Measurements from ENCODE around the gene SKOR2. TPM values are rescaled to one million over a fixed set of nuclear protein-coding genes. Genes with fewer than 3 reads are reported as not detected.

SKOR2 gene
- total RNA-seq, 1 donor from 2014 or later: not detected

- no peak for DNase-seq (ENCODE audit: low spot score, unreplicated experiment)
- no peak overlapping the region for H3K4me3 Mint-ChIP-seq (ENCODE audit: low read depth)
- TF ChIP-seq, protein P1, sequence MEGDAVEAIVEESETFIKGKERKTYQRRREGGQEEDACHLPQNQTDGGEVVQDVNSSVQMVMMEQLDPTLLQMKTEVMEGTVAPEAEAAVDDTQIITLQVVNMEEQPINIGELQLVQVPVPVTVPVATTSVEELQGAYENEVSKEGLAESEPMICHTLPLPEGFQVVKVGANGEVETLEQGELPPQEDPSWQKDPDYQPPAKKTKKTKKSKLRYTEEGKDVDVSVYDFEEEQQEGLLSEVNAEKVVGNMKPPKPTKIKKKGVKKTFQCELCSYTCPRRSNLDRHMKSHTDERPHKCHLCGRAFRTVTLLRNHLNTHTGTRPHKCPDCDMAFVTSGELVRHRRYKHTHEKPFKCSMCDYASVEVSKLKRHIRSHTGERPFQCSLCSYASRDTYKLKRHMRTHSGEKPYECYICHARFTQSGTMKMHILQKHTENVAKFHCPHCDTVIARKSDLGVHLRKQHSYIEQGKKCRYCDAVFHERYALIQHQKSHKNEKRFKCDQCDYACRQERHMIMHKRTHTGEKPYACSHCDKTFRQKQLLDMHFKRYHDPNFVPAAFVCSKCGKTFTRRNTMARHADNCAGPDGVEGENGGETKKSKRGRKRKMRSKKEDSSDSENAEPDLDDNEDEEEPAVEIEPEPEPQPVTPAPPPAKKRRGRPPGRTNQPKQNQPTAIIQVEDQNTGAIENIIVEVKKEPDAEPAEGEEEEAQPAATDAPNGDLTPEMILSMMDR (IDR thresholded peaks at IDR 0.05; ENCODE audit: unreplicated experiment): no peak
- peaks cover 12% of the 10 kb centered on the region for H3K4me1 Mint-ChIP-seq (ENCODE audit: low read depth)
- no peaks in the 10 kb centered on the region for H3K36me3 Mint-ChIP-seq (ENCODE audit: insufficient read depth)
- H3K9me3 Mint-ChIP-seq (ENCODE audit: low read depth): no peaks in the 10 kb centered on the region
- no peak overlapping the region for H3K27ac Mint-ChIP-seq
- peaks cover 42% of the 10 kb centered on the region for H3K27me3 Mint-ChIP-seq
These were observed 16.4 kb downstream of the SKOR2 start for GRCh38 chr18:47235096-47235495.

GRCh38 chr18:47226660-47227059, 24.8 kb downstream of the SKOR2 start:
- no peak overlapping the region for H3K4me3 Mint-ChIP-seq (ENCODE audit: low read depth)
- peaks cover 61% of the 10 kb centered on the region for H3K27me3 Mint-ChIP-seq
- H3K9me3 Mint-ChIP-seq (ENCODE audit: low read depth): no peaks in the 10 kb centered on the region
- no peaks in the 10 kb centered on the region for H3K36me3 Mint-ChIP-seq (ENCODE audit: insufficient read depth)
- no peak overlapping the region for H3K27ac Mint-ChIP-seq
- no peaks in the 10 kb centered on the region for H3K4me1 Mint-ChIP-seq (ENCODE audit: low read depth)
- TF ChIP-seq, protein P1 (IDR thresholded peaks at IDR 0.05; ENCODE audit: unreplicated experiment): no peak
- DNase-seq (ENCODE audit: low spot score, unreplicated experiment): no peak

- H3K4me3 Mint-ChIP-seq (ENCODE audit: low read depth): no peak overlapping the region
- H3K9me3 Mint-ChIP-seq (ENCODE audit: low read depth): no peaks in the 10 kb centered on the region
- no peaks in the 10 kb centered on the region for H3K36me3 Mint-ChIP-seq (ENCODE audit: insufficient read depth)
- peak; percentile 19 for DNase-seq (ENCODE audit: low spot score, unreplicated experiment)
- peaks cover 45% of the 10 kb centered on the region for H3K27me3 Mint-ChIP-seq
- no peaks in the 10 kb centered on the region for H3K4me1 Mint-ChIP-seq (ENCODE audit: low read depth)
- no peak overlapping the region for H3K27ac Mint-ChIP-seq
- TF ChIP-seq, protein P1 (IDR thresholded peaks at IDR 0.05; ENCODE audit: unreplicated experiment): peak; percentile 86
These were observed 35.8 kb downstream of the SKOR2 start for GRCh38 chr18:47215554-47216138.

- no peaks in the 10 kb centered on the region for H3K4me1 Mint-ChIP-seq (ENCODE audit: low read depth)
- TF ChIP-seq, protein P1 (IDR thresholded peaks at IDR 0.05; ENCODE audit: unreplicated experiment): no peak
- H3K9me3 Mint-ChIP-seq (ENCODE audit: low read depth): no peaks in the 10 kb centered on the region
- no peaks in the 10 kb centered on the region for H3K36me3 Mint-ChIP-seq (ENCODE audit: insufficient read depth)
- H3K27me3 Mint-ChIP-seq: peaks cover 35% of the 10 kb centered on the region
- DNase-seq (ENCODE audit: low spot score, unreplicated experiment): no peak
- no peak overlapping the region for H3K27ac Mint-ChIP-seq
- no peak overlapping the region for H3K4me3 Mint-ChIP-seq (ENCODE audit: low read depth)
These were observed 42.3 kb downstream of the SKOR2 start for GRCh38 chr18:47209171-47209570.

GRCh38 chr18:47206945-47207637, 44.4 kb downstream of the SKOR2 start:
- H3K4me3 Mint-ChIP-seq (ENCODE audit: low read depth): no peak overlapping the region
- H3K27me3 Mint-ChIP-seq: peaks cover 28% of the 10 kb centered on the region
- H3K27ac Mint-ChIP-seq: no peak overlapping the region
- no peaks in the 10 kb centered on the region for H3K4me1 Mint-ChIP-seq (ENCODE audit: low read depth)
- no peaks in the 10 kb centered on the region for H3K9me3 Mint-ChIP-seq (ENCODE audit: low read depth)
- H3K36me3 Mint-ChIP-seq (ENCODE audit: insufficient read depth): no peaks in the 10 kb centered on the region
- TF ChIP-seq, protein P1 (IDR thresholded peaks at IDR 0.05; ENCODE audit: unreplicated experiment): no peak
- DNase-seq (ENCODE audit: low spot score, unreplicated experiment): no peak
